OCI-LY1 (cell line): ENCODE measurements around the gene RBM38.

Experiments
- H2AFZ ChIP-seq: fragments of 200-600 bp; sonication (generic), shearing (Covaris generic); 2 replicates; pipeline ENCODE4 v1.6.0; 2014; ENCODE audit warnings: antibody characterized with exemption, mild to moderate bottlenecking, low read length
- H3F3A ChIP-seq: fragments of 200-600 bp; sonication (generic), shearing (Covaris generic); 2 replicates; pipeline ENCODE4 v1.6.0; 2014; ENCODE audit warnings: mild to moderate bottlenecking, antibody characterized with exemption, low read length, moderate library complexity; ENCODE audit not compliant: insufficient read depth
- H3K27ac ChIP-seq: fragments of 200-600 bp; sonication (generic); 2 replicates; pipeline ENCODE4 v1.5.1; 2014; ENCODE audit warnings: low read length, mixed run types, mild to moderate bottlenecking, low read depth; ENCODE audit not compliant: poor library complexity, severe bottlenecking
- H3K27me3 ChIP-seq: fragments of 200-600 bp; sonication (generic); 2 replicates; pipeline ENCODE4 v1.6.0; 2014; ENCODE audit warnings: antibody characterized with exemption, mild to moderate bottlenecking, low read length, moderate library complexity; ENCODE audit not compliant: insufficient read depth
- H3K36me3 ChIP-seq: fragments of 200-600 bp; sonication (generic); 2 replicates; pipeline ENCODE4 v1.6.1; 2014; ENCODE audit warnings: mild to moderate bottlenecking, antibody characterized with exemption, low read length, moderate library complexity, mixed read lengths; ENCODE audit not compliant: insufficient read depth
- H3K4me1 ChIP-seq: fragments of 200-600 bp; sonication (generic); 2 replicates; pipeline ENCODE4 v1.5.1; 2014; ENCODE audit warnings: mild to moderate bottlenecking, low read length, moderate library complexity; ENCODE audit not compliant: insufficient read depth, severe bottlenecking
- H3K4me2 ChIP-seq: fragments of 200-600 bp; sonication (generic), shearing (Covaris generic); 2 replicates; pipeline ENCODE4 v1.6.1; 2014; ENCODE audit warnings: low read length
- H3K4me3 ChIP-seq: fragments of 200-600 bp; sonication (generic); 2 replicates; pipeline ENCODE4 v1.5.1; 2014; ENCODE audit warnings: low read length, low read depth, mild to moderate bottlenecking, mixed read lengths; ENCODE audit not compliant: poor library complexity, severe bottlenecking
- H3K79me2 ChIP-seq: fragments of 200-600 bp; shearing (Covaris generic); 2 replicates; pipeline ENCODE4 v1.6.1; 2016; ENCODE audit warnings: mixed run types, low read length, mixed read lengths; ENCODE audit not compliant: insufficient read depth
- H3K9ac ChIP-seq: fragments of 200-600 bp; sonication (generic), shearing (Covaris generic); 2 replicates; pipeline ENCODE4 v1.6.1; 2014; ENCODE audit warnings: mild to moderate bottlenecking, low read length, mixed read lengths
- H3K9me2 ChIP-seq: fragments of 200-600 bp; sonication (generic), shearing (Covaris generic); 2 replicates; pipeline ENCODE4 v1.6.1; 2014; ENCODE audit warnings: low read depth, mild to moderate bottlenecking, low read length, mixed read lengths
- H3K9me3 ChIP-seq: fragments of 200-600 bp; shearing (Covaris generic); 2 replicates; pipeline ENCODE4 v1.6.1; 2014; ENCODE audit warnings: low read length, mixed read lengths
- H4K20me1 ChIP-seq: fragments of 200-600 bp; sonication (generic), shearing (Covaris generic); 2 replicates; pipeline ENCODE4 v1.6.0; 2016; ENCODE audit warnings: mild to moderate bottlenecking, low read length; ENCODE audit not compliant: insufficient read depth
- CTCF ChIP-seq: fragments of 200-600 bp; sonication (generic), shearing (Covaris generic); IDR thresholded peaks from 2 replicates; pipeline ENCODE4 v1.5.1; 2017; ENCODE audit warnings: mild to moderate bottlenecking, antibody characterized with exemption, low read length, moderate library complexity, mixed read lengths
- EZH2 ChIP-seq: fragments of 200-600 bp; sonication (generic), shearing (Covaris generic); IDR thresholded peaks from 2 replicates; pipeline ENCODE4 v1.8.0; 2017; ENCODE audit warnings: borderline replicate concordance, mixed run types, mild to moderate bottlenecking, antibody characterized with exemption, low read length, moderate library complexity, mixed read lengths

Gene RBM38

DNA sequence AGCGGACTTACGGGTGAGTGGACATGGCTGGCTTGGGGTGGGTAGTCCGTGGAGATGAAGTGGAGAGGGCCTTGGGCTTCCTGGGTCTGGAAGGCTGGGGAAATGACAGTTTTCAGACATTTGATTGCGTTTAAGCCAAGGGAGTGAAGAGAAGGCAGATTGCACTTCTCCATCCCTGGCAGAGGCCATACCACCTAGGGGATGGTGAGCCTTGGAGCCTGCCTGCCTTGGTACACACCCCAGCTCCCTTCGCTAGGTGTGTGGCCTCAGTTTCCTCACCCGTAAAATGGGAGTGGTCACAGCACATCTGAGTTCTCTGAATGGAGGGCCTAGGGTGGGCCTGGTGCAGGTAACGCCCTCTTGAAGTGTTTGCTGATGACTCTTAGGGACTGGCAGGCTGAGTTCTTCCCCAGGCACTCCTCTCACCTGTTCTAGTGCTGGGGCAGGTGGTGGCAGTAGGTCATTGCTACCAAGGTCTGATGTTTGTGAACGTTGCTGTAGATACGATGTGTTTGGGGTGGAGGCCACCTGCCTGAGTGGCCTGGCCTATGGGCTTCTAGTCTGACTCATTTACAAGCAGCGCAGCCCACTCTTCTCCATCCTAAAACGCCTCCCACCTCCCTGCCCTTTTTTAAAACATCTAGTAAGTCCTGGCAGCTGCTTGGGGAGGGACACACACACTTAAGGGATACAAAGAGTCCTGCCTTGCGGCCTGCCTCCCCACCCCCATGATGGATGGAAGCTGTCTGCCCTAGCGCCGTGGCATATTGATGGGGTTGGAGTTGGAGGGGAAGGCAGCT, 2.3 kb downstream of the RBM38 start:
- no peaks in the 10 kb centered on the region for H3K27me3 ChIP-seq
- H3K4me3 ChIP-seq: peak overlapping the region; percentile 74
- peaks cover 83% of the 10 kb centered on the region for H3K4me1 ChIP-seq
- no peak overlapping the region for H2AFZ ChIP-seq
- H3K4me2 ChIP-seq: peak overlapping the region; percentile 95
- H3K27ac ChIP-seq: peak overlapping the region; percentile 97
- TF ChIP-seq EZH2 (no peak), CTCF (no peak)
- H3K36me3 ChIP-seq: peaks cover 61% of the 10 kb centered on the region
- H3K9me3 ChIP-seq: no peaks in the 10 kb centered on the region
- peaks cover 12% of the 10 kb centered on the region; the same call in 1 of the 2 replicates for H3F3A ChIP-seq
- H3K9me2 ChIP-seq: no peaks in the 10 kb centered on the region
- H4K20me1 ChIP-seq: no peaks in the 10 kb centered on the region
- peaks cover 28% of the 10 kb centered on the region for H3K79me2 ChIP-seq
- peak overlapping the region; percentile 84 for H3K9ac ChIP-seq

GRCh38 chr20:57394121-57395082, 3.2 kb downstream of the RBM38 start:
- H3K27ac ChIP-seq: peak overlapping the region; percentile 97
- peaks cover 83% of the 10 kb centered on the region for H3K4me1 ChIP-seq
- peaks cover 36% of the 10 kb centered on the region for H3K79me2 ChIP-seq
- H3K4me3 ChIP-seq: peak overlapping the region; percentile 74
- H2AFZ ChIP-seq: no peak overlapping the region
- peaks cover 12% of the 10 kb centered on the region; the same call in 1 of the 2 replicates for H3F3A ChIP-seq
- H3K36me3 ChIP-seq: peaks cover 70% of the 10 kb centered on the region
- no peaks in the 10 kb centered on the region for H4K20me1 ChIP-seq
- H3K4me2 ChIP-seq: peak overlapping the region; percentile 95
- no peaks in the 10 kb centered on the region for H3K9me2 ChIP-seq
- no peaks in the 10 kb centered on the region for H3K9me3 ChIP-seq
- peak overlapping the region; percentile 84 for H3K9ac ChIP-seq
- TF ChIP-seq CTCF: no peak
- no peak for TF ChIP-seq EZH2
- no peaks in the 10 kb centered on the region for H3K27me3 ChIP-seq

DNA sequence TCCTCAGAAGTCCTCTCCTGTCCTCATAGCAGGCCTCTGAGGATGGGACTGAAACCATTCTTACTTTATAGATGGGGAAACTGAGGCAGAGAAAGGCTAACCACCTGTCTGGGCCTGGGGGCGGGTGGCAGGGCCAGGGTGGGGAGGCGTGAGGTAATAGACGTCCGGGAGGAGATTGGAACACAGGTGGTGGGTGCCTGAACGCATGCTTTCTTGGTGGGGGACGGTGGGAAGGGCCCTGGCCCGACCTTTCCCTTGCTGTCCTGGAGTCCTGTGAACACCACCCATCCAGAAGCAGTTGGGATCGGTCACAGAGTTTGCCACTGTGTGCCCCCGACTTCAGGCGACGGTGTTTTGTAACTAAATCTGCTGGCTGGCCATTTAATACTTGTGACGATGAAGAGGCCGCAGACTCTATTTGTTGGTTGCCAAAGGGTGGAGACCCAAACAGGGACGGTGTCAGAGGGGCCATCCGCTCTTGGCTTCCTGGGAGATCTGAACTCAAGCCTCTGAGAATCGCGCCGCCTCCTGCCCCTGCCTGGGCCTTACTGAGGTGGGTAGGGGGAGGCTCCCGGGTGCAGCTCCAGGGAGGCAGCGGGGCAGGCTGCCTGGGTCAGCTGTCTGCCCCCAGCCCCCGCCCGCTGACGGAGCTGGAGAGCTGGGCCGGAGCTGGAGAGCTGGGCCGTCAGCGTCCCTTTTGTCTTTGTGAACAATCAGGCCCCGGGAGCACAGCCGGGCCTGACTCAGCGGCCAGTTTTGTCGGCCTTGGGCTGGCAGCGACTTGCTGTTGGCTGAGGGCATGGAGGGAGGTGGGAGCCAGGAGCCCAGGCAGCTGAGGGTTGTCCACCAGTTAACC, 4.1 kb downstream of the RBM38 start:
- Histone ChIP-seq H2AFZ (no peak overlapping the region), H3K4me1 (peaks cover 83% of the 10 kb centered on the region), H3K36me3 (peaks cover 79% of the 10 kb centered on the region), H4K20me1 (no peaks in the 10 kb centered on the region), H3K4me2 (peak overlapping the region; percentile 95), H3K79me2 (peaks cover 37% of the 10 kb centered on the region), H3K9ac (peak overlapping the region; percentile 84), H3K27me3 (no peaks in the 10 kb centered on the region), H3F3A (peaks cover 12% of the 10 kb centered on the region; the same call in 1 of the 2 replicates), H3K9me2 (no peaks in the 10 kb centered on the region), H3K4me3 (peak overlapping the region; percentile 74), H3K9me3 (no peaks in the 10 kb centered on the region), H3K27ac (peak overlapping the region; percentile 97)
- TF ChIP-seq EZH2 (no peak), CTCF (no peak)
